HG02938 (cell line): Measurements from ENCODE around the gene NECTIN4.

ENCODE experiments used
- ATAC-seq: cut with Tn5 transposase; IDR thresholded peaks from one replicate; pipeline ENCODE4 v1.9.1; 2021; ENCODE audit warnings: mild to moderate bottlenecking, moderate library complexity; ENCODE audit not compliant: unreplicated experiment

Gene NECTIN4

GRCh38 chr1:161113915-161114314 is 24.6 kb upstream of the NECTIN4 start:
- no peak for ATAC-seq

GRCh38 chr1:161111527-161111926 is 22.2 kb upstream of the NECTIN4 start:
- no peak for ATAC-seq

- ATAC-seq = no peak
Observed at GRCh38 chr1:161111117-161111516, 21.8 kb upstream of the NECTIN4 start.

GRCh38 chr1:161106431-161106830 is 17.1 kb upstream of the NECTIN4 start:
- no peak for ATAC-seq

- ATAC-seq = no peak
Observed at GRCh38 chr1:161100556-161100955, 11.2 kb upstream of the NECTIN4 start.

- no peak for ATAC-seq
Observed at GRCh38 chr1:161099090-161099802, 9.9 kb upstream of the NECTIN4 start.

GRCh38 chr1:161098210-161099068 is 9.1 kb upstream of the NECTIN4 start, which contains the start of gene KLHDC9:
Gene KLHDC9, plus strand, starts transcription at chr1:161098361. Its CDS starts 175 bp downstream, at chr1:161098536.
- peak; percentile 69 for ATAC-seq

GRCh38 chr1:161096530-161096929 is 7.2 kb upstream of the NECTIN4 start:
- no peak for ATAC-seq

GRCh38 chr1:161096015-161096414 is 6.7 kb upstream of the NECTIN4 start:
- ATAC-seq = peak; percentile 45

GRCh38 chr1:161095230-161095629 is 5.9 kb upstream of the NECTIN4 start:
- ATAC-seq = no peak

GRCh38 chr1:161094481-161094880 is 5.1 kb upstream of the NECTIN4 start:
- ATAC-seq = no peak

- no peak for ATAC-seq
Observed at GRCh38 chr1:161092621-161093028, 3.3 kb upstream of the NECTIN4 start.

GRCh38 chr1:161091796-161092507 is 2.6 kb upstream of the NECTIN4 start:
- ATAC-seq = no peak

GRCh38 chr1:161091093-161091492 is 1.7 kb upstream of the NECTIN4 start:
- no peak for ATAC-seq

GRCh38 chr1:161090617-161091016 is 1.3 kb upstream of the NECTIN4 start:
- ATAC-seq = no peak

GRCh38 chr1:161089938-161090337 is 580 bp upstream of the NECTIN4 start:
- ATAC-seq = no peak

- no peak for ATAC-seq
Observed at GRCh38 chr1:161088587-161089110, 709 bp downstream of the NECTIN4 start.

- ATAC-seq = no peak
Observed at GRCh38 chr1:161086457-161086856, 2.9 kb downstream of the NECTIN4 start.

GRCh38 chr1:161085165-161085564 is 4.2 kb downstream of the NECTIN4 start:
- ATAC-seq = no peak

- ATAC-seq = no peak
Observed at GRCh38 chr1:161084597-161084988, 4.8 kb downstream of the NECTIN4 start.
